ENCODE data around the gene BPIFB4.
A peak's percentile ranks its signal among the peaks of the same experiment; 100 is the strongest.

Gene BPIFB4

GRCh38 chr20:33053291-33054106 lies 25.9 kb upstream of the BPIFB4 start, which contains the start of gene BPIFB3:
TSS of gene BPIFB3 (plus strand) at chr20:33053903. CDS start at chr20:33055436, 1,533 bp downstream.
- H3K36me3 Mint-ChIP-seq, result no peaks in the 10 kb centered on the region
- no peaks in the 10 kb centered on the region for H3K27me3 Mint-ChIP-seq
- H3K4me1 Mint-ChIP-seq, result no peaks in the 10 kb centered on the region
- H3K4me3 Mint-ChIP-seq, result no peak within 1 kb of the TSS
- H3K9me3 Mint-ChIP-seq, result no peaks in the 10 kb centered on the region
- no peak within 1 kb of the TSS for H3K27ac Mint-ChIP-seq

DNA sequence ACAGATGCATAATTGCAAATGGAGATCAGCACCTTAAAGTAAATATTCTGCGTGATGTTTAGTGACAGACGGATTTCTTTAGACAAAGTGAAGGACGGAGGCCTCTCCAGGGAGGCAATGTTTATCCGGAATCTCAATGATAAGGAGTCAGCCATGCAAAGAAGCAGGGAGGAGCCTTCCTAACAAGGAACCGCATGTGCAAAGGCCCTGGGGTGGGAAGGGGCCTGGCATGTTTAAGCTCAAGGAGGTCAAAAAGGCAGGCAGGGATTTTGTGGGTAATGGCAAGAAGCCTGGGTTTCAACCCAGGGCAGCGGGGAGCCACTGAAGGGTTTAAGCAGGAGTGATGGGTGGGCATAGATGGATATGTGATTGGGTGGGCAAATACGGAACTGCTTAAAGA lies 25.1 kb upstream of the BPIFB4 start:
- Mint-ChIP-seq H3K4me3 (no peak overlapping the region), H3K27me3 (no peaks in the 10 kb centered on the region), H3K4me1 (no peaks in the 10 kb centered on the region), H3K36me3 (no peaks in the 10 kb centered on the region), H3K27ac (no peak overlapping the region), H3K9me3 (no peaks in the 10 kb centered on the region)

DNA sequence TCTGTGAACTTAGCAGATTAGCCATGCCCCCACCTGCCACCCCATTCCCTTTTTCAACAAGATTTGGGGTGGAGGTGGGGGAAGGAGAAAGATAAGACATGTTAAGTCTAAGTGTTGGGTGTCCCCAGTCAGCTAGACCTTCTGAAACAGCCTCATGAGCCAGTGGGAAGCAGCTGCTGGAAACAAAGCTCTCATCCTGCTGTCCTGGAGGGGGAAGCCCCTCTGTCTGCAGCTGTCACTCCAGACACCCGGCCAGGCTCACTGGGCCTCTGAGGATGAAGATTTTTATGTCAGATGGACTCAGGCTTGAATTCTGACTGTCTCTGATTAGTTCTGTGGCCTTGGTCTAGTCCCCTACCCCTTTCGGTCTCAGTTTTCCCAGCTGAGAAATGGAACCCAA lies 24.7 kb upstream of the BPIFB4 start:
- Mint-ChIP-seq H3K36me3 (no peaks in the 10 kb centered on the region), H3K4me3 (no peak overlapping the region), H3K27ac (no peak overlapping the region), H3K4me1 (no peaks in the 10 kb centered on the region), H3K9me3 (no peaks in the 10 kb centered on the region), H3K27me3 (no peaks in the 10 kb centered on the region)

GRCh38 chr20:33059136-33059535 lies 20.3 kb upstream of the BPIFB4 start:
- Mint-ChIP-seq H3K9me3 (no peaks in the 10 kb centered on the region), H3K36me3 (no peaks in the 10 kb centered on the region), H3K4me3 (no peak overlapping the region), H3K4me1 (no peaks in the 10 kb centered on the region), H3K27ac (no peak overlapping the region), H3K27me3 (no peaks in the 10 kb centered on the region)

GRCh38 chr20:33059741-33060390 lies 19.6 kb upstream of the BPIFB4 start:
- H3K36me3 Mint-ChIP-seq, result no peaks in the 10 kb centered on the region
- no peaks in the 10 kb centered on the region for H3K27me3 Mint-ChIP-seq
- H3K4me1 Mint-ChIP-seq, result no peaks in the 10 kb centered on the region
- H3K9me3 Mint-ChIP-seq, result no peaks in the 10 kb centered on the region
- H3K27ac Mint-ChIP-seq, result no peak overlapping the region
- H3K4me3 Mint-ChIP-seq, result no peak overlapping the region

DNA sequence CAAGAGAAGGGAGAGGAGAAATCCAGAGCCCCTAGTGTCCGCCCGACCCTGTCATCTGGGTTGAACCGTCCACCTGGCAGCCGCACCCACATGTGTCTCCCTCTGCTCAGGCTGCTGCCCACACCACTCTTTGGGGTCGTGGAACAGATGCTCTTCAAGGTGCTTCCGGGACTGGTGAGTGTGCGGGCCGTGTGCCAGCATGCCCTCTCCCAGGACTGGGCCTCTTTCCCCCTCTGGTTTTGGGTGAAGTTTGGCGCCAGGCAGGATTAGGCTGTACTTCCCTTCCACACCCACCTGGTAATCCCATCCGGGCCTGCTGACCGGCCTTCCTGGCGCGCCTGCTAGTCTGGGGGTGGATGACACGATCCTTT lies 17.8 kb upstream of the BPIFB4 start:
- Mint-ChIP-seq H3K27me3 (no peaks in the 10 kb centered on the region), H3K4me3 (no peak overlapping the region), H3K36me3 (no peaks in the 10 kb centered on the region), H3K27ac (no peak overlapping the region), H3K9me3 (no peaks in the 10 kb centered on the region), H3K4me1 (peaks cover 3% of the 10 kb centered on the region)

DNA sequence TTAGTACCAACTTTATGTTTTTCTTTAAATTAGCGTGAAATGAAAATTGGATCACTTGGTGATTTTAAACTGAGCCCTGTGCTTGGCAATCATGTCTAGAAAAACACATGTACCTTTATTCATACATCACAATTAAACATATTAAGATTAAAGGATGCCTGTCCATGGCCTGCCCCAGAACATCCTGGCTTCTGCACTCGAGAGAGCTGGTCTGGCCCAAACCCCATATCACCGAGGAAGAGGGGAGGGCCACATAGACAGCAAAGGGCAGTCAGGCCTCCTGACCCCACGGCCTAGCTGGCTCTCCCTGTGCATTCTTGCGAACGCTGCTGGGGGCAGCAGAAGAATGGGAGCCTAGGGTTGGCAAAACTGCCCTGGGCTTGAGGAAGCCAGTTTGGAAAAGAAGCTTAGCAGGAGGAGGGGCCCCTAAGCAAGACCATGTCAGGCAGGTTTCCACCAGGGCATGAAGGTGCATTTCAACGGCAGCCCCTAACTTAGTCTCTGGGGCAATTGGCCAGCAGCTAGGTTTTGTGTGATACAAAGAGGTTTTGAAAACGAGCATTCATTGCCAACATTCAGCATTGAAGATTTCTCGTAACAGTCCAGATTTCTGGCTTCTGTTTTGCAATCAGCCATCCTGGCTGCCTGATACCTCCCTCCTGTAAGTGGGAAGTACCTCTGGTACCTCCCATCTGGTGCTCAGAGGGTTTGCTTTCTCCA lies 17.2 kb upstream of the BPIFB4 start:
- Mint-ChIP-seq H3K27me3 (no peaks in the 10 kb centered on the region), H3K36me3 (no peaks in the 10 kb centered on the region), H3K9me3 (no peaks in the 10 kb centered on the region), H3K4me1 (peaks cover 8% of the 10 kb centered on the region), H3K27ac (no peak overlapping the region), H3K4me3 (no peak overlapping the region)

- Mint-ChIP-seq H3K4me3 (no peak overlapping the region), H3K27me3 (no peaks in the 10 kb centered on the region), H3K4me1 (peaks cover 10% of the 10 kb centered on the region), H3K27ac (peak overlapping the region; percentile 41), H3K36me3 (no peaks in the 10 kb centered on the region), H3K9me3 (no peaks in the 10 kb centered on the region)
Observed at GRCh38 chr20:33062825-33063149, 16.7 kb upstream of the BPIFB4 start.

DNA sequence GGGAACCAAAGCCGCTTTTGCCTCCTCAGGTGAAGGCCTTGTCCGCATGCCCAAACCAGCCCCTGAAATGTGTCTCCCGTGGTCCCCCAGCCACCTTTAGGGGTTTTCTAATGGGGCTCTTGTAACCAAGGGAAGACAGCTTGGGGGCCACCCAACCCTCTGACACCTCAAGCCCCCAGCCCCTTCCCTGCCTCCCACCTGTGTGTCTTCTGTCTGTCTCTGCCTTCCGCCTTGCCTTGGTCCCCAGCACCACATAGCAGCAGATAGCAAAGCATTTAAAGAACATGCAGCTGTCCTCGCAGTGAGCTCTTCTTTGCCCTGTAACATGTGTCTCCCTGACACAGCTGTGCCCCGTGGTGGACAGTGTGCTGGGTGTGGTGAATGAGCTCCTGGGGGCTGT lies 16.2 kb upstream of the BPIFB4 start:
- Mint-ChIP-seq H3K9me3 (no peaks in the 10 kb centered on the region), H3K27ac (no peak overlapping the region), H3K4me1 (peaks cover 14% of the 10 kb centered on the region), H3K36me3 (no peaks in the 10 kb centered on the region), H3K4me3 (no peak overlapping the region), H3K27me3 (no peaks in the 10 kb centered on the region)

GRCh38 chr20:33064572-33065287 lies 14.7 kb upstream of the BPIFB4 start:
- Mint-ChIP-seq H3K27me3 (no peaks in the 10 kb centered on the region), H3K9me3 (no peaks in the 10 kb centered on the region), H3K4me3 (no peak overlapping the region), H3K36me3 (no peaks in the 10 kb centered on the region), H3K4me1 (peaks cover 22% of the 10 kb centered on the region), H3K27ac (no peak overlapping the region)

- no peak overlapping the region for H3K4me3 Mint-ChIP-seq
- no peak overlapping the region for H3K27ac Mint-ChIP-seq
- H3K36me3 Mint-ChIP-seq, result no peaks in the 10 kb centered on the region
- no peaks in the 10 kb centered on the region for H3K27me3 Mint-ChIP-seq
- H3K4me1 Mint-ChIP-seq, result peaks cover 25% of the 10 kb centered on the region
- no peaks in the 10 kb centered on the region for H3K9me3 Mint-ChIP-seq
Observed at GRCh38 chr20:33065785-33066184, 13.7 kb upstream of the BPIFB4 start.

- Mint-ChIP-seq H3K9me3 (no peaks in the 10 kb centered on the region), H3K27me3 (no peaks in the 10 kb centered on the region), H3K27ac (no peak overlapping the region), H3K4me3 (no peak overlapping the region), H3K36me3 (no peaks in the 10 kb centered on the region), H3K4me1 (peaks cover 25% of the 10 kb centered on the region)
Observed at GRCh38 chr20:33067806-33068205, 11.6 kb upstream of the BPIFB4 start.

DNA sequence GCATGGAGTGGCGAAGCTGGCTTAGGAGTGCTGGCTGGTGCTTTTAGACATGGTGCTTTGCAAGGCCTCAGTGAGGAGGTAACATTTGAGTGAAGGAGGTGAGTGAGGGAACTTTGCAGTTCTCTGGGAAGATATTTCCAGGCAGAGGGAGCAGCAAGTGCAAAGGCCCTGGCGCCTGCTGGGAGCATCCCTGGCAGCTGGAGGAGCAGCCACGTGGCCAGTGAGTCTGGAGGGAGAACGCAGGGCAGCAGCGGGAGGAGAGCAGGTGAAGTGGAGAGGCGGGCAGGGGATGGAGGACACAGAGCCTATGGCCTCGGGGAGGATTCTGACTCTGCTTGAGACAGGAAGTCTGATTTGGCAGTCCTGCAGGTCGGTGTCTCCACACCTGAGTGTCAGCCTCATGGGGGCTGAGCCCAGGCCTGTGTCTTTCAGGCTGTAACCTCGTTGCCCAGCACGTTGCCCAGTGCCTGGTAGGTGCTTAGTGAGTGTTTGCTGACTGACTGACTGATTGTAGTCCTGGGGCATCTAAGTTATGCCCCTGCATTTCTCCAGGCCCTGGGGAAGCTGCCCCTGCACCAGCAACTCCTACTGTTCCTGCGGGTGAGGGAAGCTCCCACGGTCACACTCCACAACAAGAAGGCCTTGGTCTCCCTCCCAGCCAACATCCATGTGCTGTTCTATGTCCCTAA lies 11.0 kb upstream of the BPIFB4 start:
- Mint-ChIP-seq H3K36me3 (no peaks in the 10 kb centered on the region), H3K9me3 (no peaks in the 10 kb centered on the region), H3K27me3 (no peaks in the 10 kb centered on the region), H3K4me1 (peaks cover 25% of the 10 kb centered on the region), H3K4me3 (no peak overlapping the region), H3K27ac (no peak overlapping the region)

DNA sequence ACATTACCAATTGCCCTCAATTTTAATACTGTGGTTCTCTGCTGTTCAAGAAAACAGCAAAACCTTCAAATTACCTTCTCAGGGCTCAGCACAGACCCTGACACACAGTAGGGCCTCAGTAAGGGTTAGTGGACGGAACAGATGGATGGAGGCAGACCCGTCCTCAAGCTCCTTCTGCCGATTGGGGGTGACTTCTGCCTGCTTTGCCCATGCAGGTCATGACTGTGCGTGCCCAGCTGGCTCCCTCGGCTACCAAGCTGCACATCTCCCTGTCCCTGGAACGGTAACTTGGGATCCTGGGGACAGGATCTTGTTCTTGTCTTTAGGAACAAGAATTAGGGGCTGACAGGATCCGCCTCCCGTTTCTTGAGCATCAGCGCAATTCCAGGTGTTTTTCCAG lies 9.8 kb upstream of the BPIFB4 start:
- no peaks in the 10 kb centered on the region for H3K9me3 Mint-ChIP-seq
- H3K27me3 Mint-ChIP-seq, result no peaks in the 10 kb centered on the region
- no peaks in the 10 kb centered on the region for H3K36me3 Mint-ChIP-seq
- H3K4me1 Mint-ChIP-seq, result peaks cover 30% of the 10 kb centered on the region
- no peak overlapping the region for H3K27ac Mint-ChIP-seq
- no peak overlapping the region for H3K4me3 Mint-ChIP-seq
